ENCODE measurements around the gene ZNF853. TPM values are rescaled to one million over a fixed set of nuclear protein-coding genes. Genes with fewer than 3 reads are reported as not detected.

Gene ZNF853
- total RNA-seq (5.4 TPM), polyA plus RNA-seq (ENCODE audit: insufficient read depth, low read depth, low replicate concordance) (3.4 TPM)
- long read RNA-seq, donor 1, transcript ZNF853-201 (3 exons, 3,857 nt), result major isoform, 6 of 35 reads
- long read RNA-seq, donor 1, partial matches to known transcripts, result 21 of 35 reads
- long read RNA-seq, donor 1, other reads (novel, unspliced or antisense), result 8 of 35 reads
- long read RNA-seq, donor 2, transcript ZNF853-201 (3 exons, 3,857 nt), result major isoform, 5 of 5 reads
- long read RNA-seq, donor 2, partial matches to known transcripts, result 0 of 5 reads
- long read RNA-seq, donor 2, other reads (novel, unspliced or antisense), result 0 of 5 reads
- long read RNA-seq, donor 3, partial matches to known transcripts, result 0 of 2 reads
- long read RNA-seq, donor 3, other reads (novel, unspliced or antisense), result 0 of 2 reads
- long read RNA-seq, donor 4, partial matches to known transcripts, result 0 of 2 reads
- long read RNA-seq, donor 4, other reads (novel, unspliced or antisense), result 0 of 2 reads
- long read RNA-seq, donor 5, result 0 reads
- long read RNA-seq, donor 6, partial matches to known transcripts, result 0 of 1 reads
- long read RNA-seq, donor 6, other reads (novel, unspliced or antisense), result 0 of 1 reads
- long read RNA-seq, donor 7, partial matches to known transcripts, result 0 of 19 reads
- long read RNA-seq, donor 7, other reads (novel, unspliced or antisense), result 15 of 19 reads
- long read RNA-seq, donor 8, partial matches to known transcripts, result 0 of 10 reads
- long read RNA-seq, donor 8, other reads (novel, unspliced or antisense), result 8 of 10 reads
- long read RNA-seq, donor 9, partial matches to known transcripts, result 0 of 1 reads
- long read RNA-seq, donor 9, other reads (novel, unspliced or antisense), result 0 of 1 reads
- long read RNA-seq, donor 10, partial matches to known transcripts, result 0 of 4 reads
- long read RNA-seq, donor 10, other reads (novel, unspliced or antisense), result 0 of 4 reads

- H3K36me3 ChIP-seq (ENCODE audit: control insufficient read depth in 2 of 3, insufficient read depth in 3 of 3, low read length in 3 of 3), result no peaks in the 10 kb centered on the region
Observed at GRCh38 chr7:6614953-6615722, at the start of gene ZNF853. Gene ZNF853 (plus strand): TSS chr7:6615610. CDS start chr7:6616175, 565 bp downstream.

GRCh38 chr7:6565655-6566054 lies 49.8 kb upstream of the ZNF853 start:
- Histone ChIP-seq H3K36me3 (ENCODE audit: control insufficient read depth in 2 of 3, insufficient read depth in 3 of 3, low read length in 3 of 3) (no peaks in the 10 kb centered on the region), H3K27me3 (ENCODE audit: control insufficient read depth, insufficient read depth, low read length) (no peaks in the 10 kb centered on the region), H3K27ac (ENCODE audit: low read depth in 2 of 2, low read length in 2 of 2) (no peak overlapping the region), H3K9ac (ENCODE audit: low read length in 3 of 3) (no peak overlapping the region), H3K4me1 (ENCODE audit: control insufficient read depth in 2 of 3, insufficient read depth in 2 of 3, low read depth in 1 of 3, low read length in 3 of 3) (no peaks in the 10 kb centered on the region), H3K9me3 (ENCODE audit: control insufficient read depth in 2 of 3, insufficient read depth in 1 of 3, low read length in 3 of 3) (peaks cover 0 to 4% (median 0%) of the 10 kb centered on the region in 3 donors), H3K4me3 (ENCODE audit: low read length in 3 of 3) (no peak overlapping the region)
- FAIRE-seq, result no peak
- DNase-seq, result no peak
- intact Hi-C loops (cut with DNase I), result no loop called here
- no peak for TF ChIP-seq CTCF (IDR thresholded peaks at IDR 0.05; ENCODE audit: borderline replicate concordance, extremely low read depth, insufficient read depth)

More at GRCh38 chr7:6614953-6615722, at the start of gene ZNF853:
- Histone ChIP-seq H3K9me3 (ENCODE audit: control insufficient read depth in 2 of 3, insufficient read depth in 1 of 3, low read length in 3 of 3) (no peaks in the 10 kb centered on the region), H3K9ac (ENCODE audit: low read length in 3 of 3) (peak within 1 kb of the TSS in 1 of 3 donors; percentile 26), H3K4me3 (ENCODE audit: low read length in 3 of 3) (peak within 1 kb of the TSS; percentile 24 to 51 (median 40)), H3K27ac (ENCODE audit: low read depth in 2 of 2, low read length in 2 of 2) (no peak within 1 kb of the TSS), H3K27me3 (ENCODE audit: control insufficient read depth, insufficient read depth, low read length) (no peaks in the 10 kb centered on the region), H3K4me1 (ENCODE audit: control insufficient read depth in 2 of 3, insufficient read depth in 2 of 3, low read depth in 1 of 3, low read length in 3 of 3) (peaks cover 0 to 3% (median 0%) of the 10 kb centered on the region in 3 donors)
- no peak for FAIRE-seq
- intact Hi-C loops (cut with DNase I), result no loop called here
- peak in 4 of 5 donors; percentile 40 to 70 (median 62) for DNase-seq
- no peak for TF ChIP-seq CTCF (IDR thresholded peaks at IDR 0.05; ENCODE audit: borderline replicate concordance, extremely low read depth, insufficient read depth)

- TF ChIP-seq CTCF (IDR thresholded peaks at IDR 0.05; ENCODE audit: borderline replicate concordance, extremely low read depth, insufficient read depth), result no peak
- Histone ChIP-seq H3K27ac (ENCODE audit: low read depth in 2 of 2, low read length in 2 of 2) (no peak overlapping the region), H3K36me3 (ENCODE audit: control insufficient read depth in 2 of 3, insufficient read depth in 3 of 3, low read length in 3 of 3) (no peaks in the 10 kb centered on the region), H3K27me3 (ENCODE audit: control insufficient read depth, insufficient read depth, low read length) (no peaks in the 10 kb centered on the region), H3K9me3 (ENCODE audit: control insufficient read depth in 2 of 3, insufficient read depth in 1 of 3, low read length in 3 of 3) (peaks cover 0 to 4% (median 0%) of the 10 kb centered on the region in 3 donors), H3K4me1 (ENCODE audit: control insufficient read depth in 2 of 3, insufficient read depth in 2 of 3, low read depth in 1 of 3, low read length in 3 of 3) (no peaks in the 10 kb centered on the region), H3K9ac (ENCODE audit: low read length in 3 of 3) (no peak overlapping the region), H3K4me3 (ENCODE audit: low read length in 3 of 3) (no peak overlapping the region)
- no peak for FAIRE-seq
- intact Hi-C loops (cut with DNase I), result no loop called here
- no peak for DNase-seq
Observed at GRCh38 chr7:6567886-6568285, 47.5 kb upstream of the ZNF853 start.
